Left ventricle myocardium inferior (tissue), 1 donor: ENCODE measurements around the gene SPATS2L. TPM values are rescaled to one million over a fixed set of nuclear protein-coding genes. Genes with fewer than 3 reads are reported as not detected.

Source experiments
- DNase-seq: peaks from one replicate; pipeline ENCODE4 v3.0.0-alpha.2; 2020
- H3K27ac ChIP-seq: fragments of 200-600 bp; replicated peaks from 2 replicates; pipeline ENCODE4 v1.8.0; 2021
- H3K27me3 ChIP-seq: fragments of 200-600 bp; 2 replicates; pipeline ENCODE4 v1.8.0; 2021; ENCODE audit warnings: low read depth
- H3K36me3 ChIP-seq: fragments of 200-600 bp; 2 replicates; pipeline ENCODE4 v1.8.0; 2021
- H3K4me1 ChIP-seq: fragments of 200-600 bp; 2 replicates; pipeline ENCODE4 v1.8.0; 2021
- H3K4me3 ChIP-seq: fragments of 200-600 bp; 2 replicates; pipeline ENCODE4 v1.8.0; 2021; ENCODE audit warnings: mild to moderate bottlenecking, moderate library complexity
- H3K9me3 ChIP-seq: fragments of 200-600 bp; replicated peaks from 2 replicates; pipeline ENCODE4 v1.8.0; 2021
- CTCF ChIP-seq: fragments of 200-600 bp; IDR thresholded peaks from 2 replicates; pipeline ENCODE4 v1.8.0; 2021; ENCODE audit warnings: antibody characterized with exemption, mild to moderate bottlenecking, borderline replicate concordance
- intact Hi-C: fragments of 100-400 bp; cut with micrococcal nuclease; formaldehyde crosslinking; loops from one replicate; pipeline ENCODE4 v1.11.0; 2022
- total RNA-seq: library from RNA; stranded (reverse); fragmentation: NEBNext Ultra II Directional; extraction: Animal tissue kit (Norgen Biotek cat#: 25700); gene quantifications from one replicate; pipeline ENCODE4 v1.2.1, GENCODE V29; 2021
- donor health status: DM: no; HTN: yes; CAD: no; lungs with severe emphysema.

Gene SPATS2L
- total RNA-seq, 1 donor from 2014 or later: 54.9 TPM

- no peaks in the 10 kb centered on the region for H3K27me3 ChIP-seq
- H3K9me3 ChIP-seq: no peaks in the 10 kb centered on the region
- intact Hi-C loops: no loop called here
- no peak for TF ChIP-seq CTCF
- H3K4me3 ChIP-seq: no peak overlapping the region
- H3K36me3 ChIP-seq: peaks cover 39% of the 10 kb centered on the region
- peaks cover 28% of the 10 kb centered on the region for H3K4me1 ChIP-seq
- H3K27ac ChIP-seq: no peak overlapping the region
- DNase-seq: no peak
These were observed 138.0 kb downstream of the SPATS2L start for GRCh38 chr2:200444530-200444929.

- H3K9me3 ChIP-seq: no peaks in the 10 kb centered on the region
- H3K36me3 ChIP-seq: peaks cover 40% of the 10 kb centered on the region
- H3K27me3 ChIP-seq: no peaks in the 10 kb centered on the region
- H3K27ac ChIP-seq: no peak overlapping the region
- intact Hi-C loops: no loop called here
- no peak for TF ChIP-seq CTCF
- H3K4me3 ChIP-seq: no peak overlapping the region
- H3K4me1 ChIP-seq: peaks cover 28% of the 10 kb centered on the region
- DNase-seq: no peak
These were observed 138.8 kb downstream of the SPATS2L start for GRCh38 chr2:200445284-200445683.

DNA sequence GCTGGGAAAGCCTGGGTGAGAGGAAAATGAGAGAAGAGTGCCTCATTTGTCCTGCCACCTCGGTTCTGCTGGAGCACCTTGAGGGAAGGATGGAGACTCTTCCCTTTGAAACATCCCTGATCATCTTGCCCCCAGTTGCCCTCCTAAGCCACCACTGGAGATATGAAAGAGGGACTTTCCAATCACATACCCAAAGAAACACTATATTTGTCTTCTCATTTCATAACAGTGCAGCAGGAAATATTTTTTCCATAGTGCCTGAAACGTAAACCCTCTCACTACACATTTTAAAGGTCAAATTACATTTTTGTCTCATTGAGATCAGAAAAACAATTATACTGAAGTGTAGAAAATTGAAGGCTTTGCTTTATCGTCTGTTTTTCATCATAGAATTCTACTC lies 140.1 kb downstream of the SPATS2L start:
- H3K4me1 ChIP-seq: peaks cover 28% of the 10 kb centered on the region
- no peak for TF ChIP-seq CTCF
- no peak overlapping the region for H3K4me3 ChIP-seq
- no peaks in the 10 kb centered on the region for H3K9me3 ChIP-seq
- peaks cover 40% of the 10 kb centered on the region for H3K36me3 ChIP-seq
- DNase-seq: no peak
- H3K27ac ChIP-seq: no peak overlapping the region
- intact Hi-C loops: no loop called here
- H3K27me3 ChIP-seq: no peaks in the 10 kb centered on the region

GRCh38 chr2:200447139-200447855 lies 140.8 kb downstream of the SPATS2L start:
- no peak overlapping the region for H3K4me3 ChIP-seq
- peaks cover 33% of the 10 kb centered on the region for H3K36me3 ChIP-seq
- H3K9me3 ChIP-seq: no peaks in the 10 kb centered on the region
- H3K4me1 ChIP-seq: peaks cover 24% of the 10 kb centered on the region
- H3K27me3 ChIP-seq: no peaks in the 10 kb centered on the region
- no peak overlapping the region for H3K27ac ChIP-seq
- TF ChIP-seq CTCF: no peak
- no peak for DNase-seq
- intact Hi-C loops: no loop called here

GRCh38 chr2:200448455-200448854 lies 142.0 kb downstream of the SPATS2L start:
- TF ChIP-seq CTCF: no peak
- intact Hi-C loops: no loop called here
- no peak for DNase-seq
- no peaks in the 10 kb centered on the region for H3K27me3 ChIP-seq
- H3K27ac ChIP-seq: no peak overlapping the region
- no peaks in the 10 kb centered on the region for H3K9me3 ChIP-seq
- H3K36me3 ChIP-seq: peaks cover 23% of the 10 kb centered on the region
- no peak overlapping the region for H3K4me3 ChIP-seq
- H3K4me1 ChIP-seq: peaks cover 15% of the 10 kb centered on the region
